Activated CD8-positive, alpha-beta memory T cell treated with anti-CD3 and anti-CD28 coated beads for 48 hours (primary cell): Measurements from ENCODE around the gene PARP3.

ENCODE experiments used
- DNase-seq, 3 experiments: peaks; one replicate each; pipeline ENCODE4 v3.0.0-alpha.2; 2020; ENCODE audit warnings: low read depth in 2 of 3, low spot score in 2 of 3

The PARP3 gene

DNA sequence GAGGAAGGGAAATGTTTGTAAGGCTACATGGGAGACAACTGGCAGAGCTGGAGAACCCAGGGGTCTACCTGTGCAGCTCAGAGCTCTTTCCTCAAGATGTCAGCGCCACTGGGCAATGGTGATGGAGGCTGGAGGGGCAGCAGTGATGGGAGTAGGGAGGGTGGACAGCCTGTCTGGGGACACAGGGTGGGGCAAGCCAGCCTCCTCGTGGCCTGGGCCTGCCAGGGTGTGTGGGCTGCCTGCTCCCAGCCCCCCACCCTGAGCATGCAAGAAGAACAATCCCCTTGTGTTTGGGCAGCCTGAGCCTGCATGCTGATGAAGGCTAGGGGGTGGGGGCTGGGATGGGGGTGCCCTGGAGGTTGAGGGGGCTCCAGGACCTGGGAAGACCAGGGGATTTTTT is 23.9 kb downstream of the PARP3 start:
- DNase-seq, result no peak

- DNase-seq, result no peak
These were observed 24.3 kb downstream of the PARP3 start for GRCh38 chr3:51966486-51966885.

DNA sequence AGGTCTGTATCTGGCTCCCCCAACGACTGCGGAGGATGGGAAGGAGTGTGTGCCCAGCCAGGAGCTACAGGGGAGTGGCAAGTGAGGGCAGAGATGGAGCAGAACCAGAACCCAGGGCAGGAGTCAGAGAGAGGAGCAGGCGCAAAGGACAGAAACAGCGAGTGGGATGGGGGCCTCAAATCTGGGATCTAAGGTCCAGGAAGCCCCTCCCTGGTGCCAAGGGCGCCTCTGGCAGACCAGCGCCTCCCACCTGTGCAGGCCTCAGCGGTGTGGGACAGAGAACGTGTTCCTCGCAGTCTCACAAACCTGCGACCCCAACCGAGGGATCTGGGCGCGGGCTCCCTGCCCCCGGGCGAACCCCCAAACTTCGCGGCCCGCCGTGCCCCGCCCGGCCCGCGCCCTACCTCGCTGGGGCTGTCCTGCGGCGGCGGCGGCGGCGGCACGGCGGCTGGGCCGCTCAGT is 24.8 kb downstream of the PARP3 start:
- DNase-seq, result no peak

DNA sequence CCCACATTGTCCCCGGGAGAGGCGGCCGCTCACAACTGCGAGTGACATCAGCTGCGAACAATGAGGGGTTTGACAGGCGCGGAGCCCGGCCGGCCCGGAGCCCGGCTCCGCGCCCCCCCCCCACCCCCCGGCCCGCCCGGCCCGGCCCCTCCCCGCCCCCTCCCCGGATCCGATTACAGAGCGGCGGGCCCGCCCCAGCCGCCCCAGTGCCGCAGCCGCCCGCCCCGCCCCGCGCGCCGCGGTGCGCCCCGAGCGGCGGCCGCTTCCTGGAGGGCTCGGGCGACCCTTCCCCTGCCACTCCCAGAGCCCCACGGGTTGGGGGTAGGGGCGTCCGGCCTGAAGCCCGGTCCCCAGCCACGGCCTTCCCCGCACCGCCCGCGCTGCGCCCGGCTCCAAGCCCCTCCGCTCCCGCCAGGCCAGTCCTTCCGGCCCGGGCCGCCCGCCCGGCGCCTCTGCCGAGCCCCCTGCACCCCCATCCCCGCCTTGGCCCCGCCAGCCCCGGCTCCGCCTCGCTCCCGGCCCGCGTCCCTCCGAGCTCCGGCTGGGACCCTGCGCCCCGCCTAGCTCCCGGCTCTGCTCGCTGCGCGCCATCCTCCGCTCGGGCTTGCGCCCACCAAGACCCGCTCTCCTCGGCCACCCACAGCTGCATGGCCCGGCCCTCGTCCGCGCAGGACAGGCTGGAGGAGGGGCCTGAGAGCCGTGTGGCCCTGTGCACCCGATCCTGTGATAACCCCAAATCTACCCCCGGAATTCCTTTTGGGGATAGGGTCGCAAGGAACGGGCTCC is 25.4 kb downstream of the PARP3 start, which contains the start of gene PCBP4:
Gene PCBP4, minus strand, starts transcription at position 71 of the 786 bp plus-strand sequence. CDS start 6,214 bp downstream, outside the sequence.
- DNase-seq, result no peak

- DNase-seq, result no peak
These were observed 26.1 kb downstream of the PARP3 start for GRCh38 chr3:51968170-51968775.

DNA sequence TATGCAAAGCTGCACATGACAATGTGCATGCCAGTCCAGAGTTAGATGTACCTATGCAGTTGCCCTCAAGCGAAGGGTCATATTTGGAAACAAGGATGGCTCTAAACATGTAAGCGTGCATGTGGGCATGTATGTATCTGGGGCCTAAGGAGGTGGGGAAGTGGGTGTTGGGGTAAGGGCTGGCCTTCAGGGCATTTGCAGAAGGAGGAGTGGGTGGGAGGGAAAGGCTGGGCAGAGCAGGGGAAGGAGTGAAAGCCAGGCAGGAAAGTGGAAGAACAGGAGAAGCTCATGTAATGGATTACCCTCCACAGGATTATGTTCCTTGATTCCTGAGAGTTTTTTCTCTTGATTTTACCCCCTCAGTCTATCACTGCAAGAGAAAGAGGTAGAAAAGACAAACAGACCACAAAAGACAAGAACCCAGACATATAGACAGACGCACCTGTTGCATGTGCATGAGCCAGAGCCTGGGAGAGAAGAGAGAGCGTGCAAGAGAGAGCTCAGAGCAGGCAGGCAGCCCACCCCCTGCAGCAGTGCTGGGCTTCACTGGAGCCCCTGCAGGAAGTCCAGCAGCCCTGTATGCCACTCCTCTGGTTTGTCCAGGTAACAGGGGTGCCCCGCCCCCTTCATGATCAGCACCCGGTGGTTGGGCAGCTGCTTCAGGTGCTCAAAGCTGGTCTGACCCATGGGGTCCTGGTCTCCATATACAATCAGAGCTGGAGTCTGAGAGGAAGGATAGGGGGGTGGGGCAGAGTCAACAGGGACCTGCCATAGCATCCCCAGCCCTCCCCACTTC is 26.9 kb downstream of the PARP3 start:
- no peak for DNase-seq

- no peak for DNase-seq
These were observed 27.7 kb downstream of the PARP3 start for GRCh38 chr3:51969841-51970240.

DNA sequence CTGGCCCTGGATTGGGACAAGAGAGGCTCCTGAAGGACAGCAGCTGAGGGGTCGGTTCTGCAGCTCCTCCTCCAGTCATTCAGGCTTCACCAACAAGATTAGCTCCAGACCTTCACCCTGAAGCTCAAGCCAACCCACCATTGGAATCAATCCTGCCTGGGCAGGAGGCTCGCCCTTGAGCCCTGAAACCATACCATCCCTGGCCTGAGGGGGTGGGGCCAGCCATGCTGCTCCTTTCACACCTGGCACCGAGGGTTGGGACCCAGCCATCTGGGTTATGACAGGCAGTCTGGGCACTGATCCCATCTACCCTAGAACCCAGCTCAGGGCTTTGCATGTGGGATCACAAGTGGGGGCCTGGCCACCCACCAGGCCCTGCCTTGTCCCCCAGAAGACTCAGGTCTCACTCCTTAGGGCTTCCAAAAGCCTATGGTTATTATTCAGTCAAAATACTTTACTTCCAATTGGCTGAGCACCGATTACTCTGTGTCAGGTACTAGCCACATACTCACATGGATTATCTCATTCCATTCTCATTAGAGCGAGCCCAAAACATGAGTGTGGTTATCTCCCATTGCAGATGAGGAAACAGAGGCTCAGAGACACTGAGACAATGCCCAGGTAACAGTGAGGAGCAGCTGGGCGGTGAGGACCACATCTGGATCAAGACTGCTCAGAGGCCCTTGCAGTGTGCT is 28.6 kb downstream of the PARP3 start:
- no peak for DNase-seq

DNA sequence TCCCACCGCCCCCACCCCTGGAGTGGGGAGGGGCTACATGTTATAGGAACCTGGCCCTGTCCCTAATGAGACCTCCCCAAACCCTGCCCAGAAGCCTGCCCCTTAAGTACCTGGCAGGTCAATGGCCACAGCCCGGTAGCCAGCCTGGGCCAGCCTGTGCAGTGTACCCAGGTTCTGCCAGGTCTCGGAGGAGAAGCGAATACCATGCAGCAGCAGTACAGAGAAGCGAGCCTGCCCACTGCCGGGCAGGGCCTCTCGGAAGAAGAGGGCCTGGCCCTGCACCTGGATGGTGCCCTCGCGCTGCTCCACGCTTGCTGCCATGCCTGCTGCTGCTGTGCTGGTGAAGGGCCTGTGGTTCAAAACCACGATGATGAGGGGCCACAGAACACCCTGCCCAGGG is 29.2 kb downstream of the PARP3 start:
- DNase-seq, result no peak

DNA sequence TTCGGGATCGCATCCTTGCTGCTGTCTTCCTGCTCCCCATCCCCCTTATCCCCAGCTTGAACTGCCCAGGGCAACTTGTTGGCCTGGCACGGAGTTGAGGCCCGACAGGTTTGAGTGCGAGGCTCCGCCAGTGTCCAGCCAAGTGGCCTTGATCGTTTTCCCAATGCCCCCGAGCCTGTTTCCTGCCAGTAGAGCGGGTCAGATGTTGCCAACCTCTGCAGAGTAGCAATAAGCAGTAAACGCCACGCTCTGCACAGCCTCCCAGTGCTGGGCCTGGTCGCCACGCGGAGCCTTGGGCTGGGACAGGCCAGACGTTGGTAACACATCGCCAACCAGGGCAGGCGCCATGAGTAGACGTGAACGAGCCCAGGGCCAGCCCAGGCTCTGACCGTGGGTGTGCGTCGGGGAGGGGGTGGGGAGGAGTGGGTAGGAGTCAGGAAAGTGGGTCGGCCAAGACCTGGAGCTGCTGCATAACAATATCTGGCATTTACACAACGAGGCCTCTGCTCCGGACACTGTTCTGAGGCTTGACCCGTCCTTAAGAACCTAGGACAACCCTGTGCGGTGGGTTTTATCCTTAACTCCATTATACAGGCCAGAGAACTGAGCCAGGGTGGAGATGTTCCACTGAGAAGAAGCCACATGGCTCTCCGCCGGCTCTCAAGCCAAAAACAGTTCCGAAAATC is 32.3 kb downstream of the PARP3 start:
- DNase-seq, result no peak

- DNase-seq, result peak in 2 of 3 experiments; percentile 47 to 60
These were observed 33.0 kb downstream of the PARP3 start, which contains the start of gene ABHD14A for GRCh38 chr3:51974963-51975851. TSS of gene ABHD14A (plus strand) at chr3:51975064. CDS start at chr3:51975136, 72 bp downstream.

DNA sequence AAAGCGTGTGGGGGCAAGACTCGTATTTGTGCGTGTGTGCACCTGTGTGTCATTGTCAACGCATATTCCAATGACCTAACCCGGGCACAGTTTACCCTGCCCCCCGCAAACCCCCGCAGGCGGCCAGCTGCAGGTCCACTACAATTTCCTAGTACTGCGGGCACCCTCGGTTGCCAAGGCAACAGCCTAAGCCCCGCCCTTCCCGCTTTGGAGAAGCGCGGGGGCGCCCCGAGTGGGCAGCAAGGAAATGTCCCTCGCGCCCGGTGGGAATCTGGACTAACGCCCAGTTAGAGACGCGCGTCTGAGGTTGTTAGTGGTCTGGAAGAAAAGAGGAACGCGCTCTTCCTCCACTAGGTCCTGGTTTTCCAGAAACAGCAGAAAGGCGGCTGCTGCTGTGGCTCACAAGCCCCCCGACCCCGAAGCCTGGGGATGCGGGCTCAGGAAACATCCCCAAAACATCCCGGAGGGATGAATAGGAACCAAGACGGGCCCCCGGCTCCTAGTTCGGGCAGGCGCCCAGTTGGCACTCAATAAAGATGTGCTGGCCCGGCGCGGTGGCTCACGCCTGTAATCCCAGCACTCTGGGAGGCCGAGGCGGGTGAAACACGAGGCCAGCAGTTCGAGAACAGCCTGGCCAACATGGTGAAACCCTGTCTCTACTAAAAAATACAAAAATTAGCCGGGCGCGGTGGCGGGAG is 33.8 kb downstream of the PARP3 start:
- DNase-seq, result no peak

- no peak for DNase-seq
These were observed 35.4 kb downstream of the PARP3 start for GRCh38 chr3:51977446-51978142.

- DNase-seq, result no peak
These were observed 36.0 kb downstream of the PARP3 start for GRCh38 chr3:51978143-51978502.

DNA sequence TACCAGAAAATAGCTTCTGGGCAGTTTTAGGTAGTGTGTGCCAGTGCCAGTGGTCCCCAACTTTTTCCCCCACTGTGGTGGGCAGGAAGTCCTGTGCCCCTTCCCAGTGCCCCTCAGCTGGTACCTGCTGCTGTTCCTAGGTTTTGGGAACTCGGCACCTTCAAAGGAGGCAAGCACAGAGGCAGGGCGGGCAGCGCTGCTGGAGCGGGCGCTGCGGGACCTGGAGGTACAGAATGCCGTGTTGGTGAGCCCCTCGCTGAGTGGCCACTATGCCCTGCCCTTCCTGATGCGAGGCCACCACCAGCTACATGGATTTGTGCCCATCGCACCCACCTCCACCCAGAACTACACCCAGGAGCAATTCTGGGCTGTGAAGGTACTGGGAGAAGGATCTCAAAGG is 38.1 kb downstream of the PARP3 start:
- no peak for DNase-seq

DNA sequence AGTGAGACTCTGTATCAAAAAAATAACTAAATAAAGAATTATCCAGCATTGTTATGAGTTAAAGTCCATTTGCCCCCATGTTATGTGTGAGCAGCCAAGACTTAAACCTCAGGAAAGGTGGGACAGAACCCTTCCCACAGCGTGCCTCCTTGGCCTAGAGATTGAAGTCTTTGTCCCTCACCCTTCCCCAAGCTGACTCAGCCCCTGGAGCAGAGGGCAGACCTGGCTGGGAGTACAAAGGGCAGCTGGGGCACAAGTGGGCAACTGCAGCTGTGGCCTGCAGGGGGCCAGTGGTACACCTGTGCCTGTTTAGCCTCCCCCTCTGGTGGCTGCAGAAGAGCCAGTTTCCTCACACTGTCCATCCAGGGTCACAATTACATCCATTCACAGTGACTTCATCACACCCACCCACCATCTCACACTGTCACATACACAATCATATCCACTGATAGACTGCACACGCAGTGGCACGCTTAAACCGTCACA is 40.2 kb downstream of the PARP3 start:
- DNase-seq, result no peak

GRCh38 chr3:51982838-51983577 is 40.8 kb downstream of the PARP3 start, which contains the start of gene ACY1:
TSS of gene ACY1 (plus strand) at chr3:51983535. CDS start at chr3:51984065, 530 bp downstream.
- DNase-seq, result peak; percentile 52 to 66 (median 66)
